HL-60 (cell line): ENCODE results near the gene ATL2.
"Not testable (repeated sequence)": the region's sequence is repeated elsewhere in the genome, so short reads cannot be mapped to it uniquely, and the experiment has no call there.

ENCODE experiments used
- POLR2AphosphoS5 ChIP-seq: IDR thresholded peaks from 2 replicates; pipeline ENCODE4 v1.6.1; 2012; ENCODE audit warnings: low read depth
- TF ChIP-seq, protein P1 (sequence below): IDR thresholded peaks from 2 replicates; pipeline ENCODE4 v1.6.1; 2012; ENCODE audit warnings: low read depth; ENCODE audit not compliant: insufficient replicate concordance
- TF ChIP-seq, protein P2 (sequence below): IDR thresholded peaks from one replicate; pipeline ENCODE4 v1.5.1; 2011; ENCODE audit warnings: low read length, control low read depth, inconsistent platforms; ENCODE audit not compliant: insufficient read depth

DNA sequence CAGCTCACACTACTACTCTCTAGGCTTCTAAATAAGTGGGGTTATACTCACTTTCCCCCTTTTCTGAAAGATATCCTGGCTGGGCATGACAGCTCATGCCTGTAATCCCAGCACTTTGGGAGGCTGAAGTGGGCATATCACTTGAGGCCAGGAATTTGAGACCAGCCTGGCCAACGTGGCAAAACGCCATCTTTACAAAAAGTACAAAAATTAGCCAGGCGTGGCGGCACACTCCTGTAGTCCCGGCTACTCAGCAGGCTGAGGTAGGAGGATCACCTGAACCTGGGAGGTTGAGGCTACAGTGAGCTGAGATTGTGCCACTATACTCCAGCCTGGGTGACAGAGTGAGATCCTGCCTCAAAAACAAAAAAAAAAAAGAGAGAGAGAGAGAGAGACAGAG is 57.8 kb downstream of the ATL2 start:
- TF ChIP-seq, protein P1, sequence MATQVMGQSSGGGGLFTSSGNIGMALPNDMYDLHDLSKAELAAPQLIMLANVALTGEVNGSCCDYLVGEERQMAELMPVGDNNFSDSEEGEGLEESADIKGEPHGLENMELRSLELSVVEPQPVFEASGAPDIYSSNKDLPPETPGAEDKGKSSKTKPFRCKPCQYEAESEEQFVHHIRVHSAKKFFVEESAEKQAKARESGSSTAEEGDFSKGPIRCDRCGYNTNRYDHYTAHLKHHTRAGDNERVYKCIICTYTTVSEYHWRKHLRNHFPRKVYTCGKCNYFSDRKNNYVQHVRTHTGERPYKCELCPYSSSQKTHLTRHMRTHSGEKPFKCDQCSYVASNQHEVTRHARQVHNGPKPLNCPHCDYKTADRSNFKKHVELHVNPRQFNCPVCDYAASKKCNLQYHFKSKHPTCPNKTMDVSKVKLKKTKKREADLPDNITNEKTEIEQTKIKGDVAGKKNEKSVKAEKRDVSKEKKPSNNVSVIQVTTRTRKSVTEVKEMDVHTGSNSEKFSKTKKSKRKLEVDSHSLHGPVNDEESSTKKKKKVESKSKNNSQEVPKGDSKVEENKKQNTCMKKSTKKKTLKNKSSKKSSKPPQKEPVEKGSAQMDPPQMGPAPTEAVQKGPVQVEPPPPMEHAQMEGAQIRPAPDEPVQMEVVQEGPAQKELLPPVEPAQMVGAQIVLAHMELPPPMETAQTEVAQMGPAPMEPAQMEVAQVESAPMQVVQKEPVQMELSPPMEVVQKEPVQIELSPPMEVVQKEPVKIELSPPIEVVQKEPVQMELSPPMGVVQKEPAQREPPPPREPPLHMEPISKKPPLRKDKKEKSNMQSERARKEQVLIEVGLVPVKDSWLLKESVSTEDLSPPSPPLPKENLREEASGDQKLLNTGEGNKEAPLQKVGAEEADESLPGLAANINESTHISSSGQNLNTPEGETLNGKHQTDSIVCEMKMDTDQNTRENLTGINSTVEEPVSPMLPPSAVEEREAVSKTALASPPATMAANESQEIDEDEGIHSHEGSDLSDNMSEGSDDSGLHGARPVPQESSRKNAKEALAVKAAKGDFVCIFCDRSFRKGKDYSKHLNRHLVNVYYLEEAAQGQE = not testable (repeated sequence)
- TF ChIP-seq, protein P2, sequence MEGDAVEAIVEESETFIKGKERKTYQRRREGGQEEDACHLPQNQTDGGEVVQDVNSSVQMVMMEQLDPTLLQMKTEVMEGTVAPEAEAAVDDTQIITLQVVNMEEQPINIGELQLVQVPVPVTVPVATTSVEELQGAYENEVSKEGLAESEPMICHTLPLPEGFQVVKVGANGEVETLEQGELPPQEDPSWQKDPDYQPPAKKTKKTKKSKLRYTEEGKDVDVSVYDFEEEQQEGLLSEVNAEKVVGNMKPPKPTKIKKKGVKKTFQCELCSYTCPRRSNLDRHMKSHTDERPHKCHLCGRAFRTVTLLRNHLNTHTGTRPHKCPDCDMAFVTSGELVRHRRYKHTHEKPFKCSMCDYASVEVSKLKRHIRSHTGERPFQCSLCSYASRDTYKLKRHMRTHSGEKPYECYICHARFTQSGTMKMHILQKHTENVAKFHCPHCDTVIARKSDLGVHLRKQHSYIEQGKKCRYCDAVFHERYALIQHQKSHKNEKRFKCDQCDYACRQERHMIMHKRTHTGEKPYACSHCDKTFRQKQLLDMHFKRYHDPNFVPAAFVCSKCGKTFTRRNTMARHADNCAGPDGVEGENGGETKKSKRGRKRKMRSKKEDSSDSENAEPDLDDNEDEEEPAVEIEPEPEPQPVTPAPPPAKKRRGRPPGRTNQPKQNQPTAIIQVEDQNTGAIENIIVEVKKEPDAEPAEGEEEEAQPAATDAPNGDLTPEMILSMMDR = not testable (repeated sequence)
- not testable (repeated sequence) for TF ChIP-seq POLR2AphosphoS5
